Activated CD4-positive, alpha-beta T cell treated with anti-CD3 and anti-CD28 coated beads, Interleukin-2, amount 10 ng/mL, durations not matched to agents 24 days and 14 days (primary cell): ENCODE data around the gene KRTAP3-2. TPM values are rescaled to one million over a fixed set of nuclear protein-coding genes. Genes with fewer than 3 reads are reported as not detected.

Experiments used
- DNase-seq: peaks from one replicate; pipeline ENCODE4 v3.0.0; 2022
- H3K27ac Mint-ChIP-seq: one replicate; pipeline ENCODE4 v1.8.0; 2022; ENCODE audit warnings: mild to moderate bottlenecking, mixed read lengths
- H3K27me3 Mint-ChIP-seq: one replicate; pipeline ENCODE4 v1.8.0; 2022; ENCODE audit warnings: mixed read lengths
- H3K36me3 Mint-ChIP-seq: one replicate; pipeline ENCODE4 v1.8.0; 2022; ENCODE audit warnings: low read depth, mild to moderate bottlenecking, mixed read lengths
- H3K4me1 Mint-ChIP-seq: one replicate; pipeline ENCODE4 v1.8.0; 2021; ENCODE audit warnings: mixed read lengths
- H3K4me3 Mint-ChIP-seq: one replicate; pipeline ENCODE4 v1.8.0; 2022; ENCODE audit warnings: mild to moderate bottlenecking, moderate library complexity, mixed read lengths
- H3K9me3 Mint-ChIP-seq: one replicate; pipeline ENCODE4 v1.8.0; 2021; ENCODE audit warnings: mixed read lengths
- intact Hi-C: fragments of 100-400 bp; cut with micrococcal nuclease; formaldehyde crosslinking; loops from one replicate; pipeline ENCODE4 v1.15.1; 2023
- total RNA-seq: library from RNA; stranded (reverse); gene quantifications from 2 replicates; pipeline ENCODE4 v1.2.3, GENCODE V29; 2022

KRTAP3-2 gene
- total RNA-seq, 1 donor from 2014 or later = not detected

- H3K27ac Mint-ChIP-seq = no peak within 1 kb of the TSS
- no peak for DNase-seq
- H3K4me3 Mint-ChIP-seq = no peak within 1 kb of the TSS
- H3K4me1 Mint-ChIP-seq = no peaks in the 10 kb centered on the region
- intact Hi-C loops = no loop called here
- H3K36me3 Mint-ChIP-seq = no peaks in the 10 kb centered on the region
- peaks cover 3% of the 10 kb centered on the region for H3K9me3 Mint-ChIP-seq
- peaks cover 17% of the 10 kb centered on the region for H3K27me3 Mint-ChIP-seq
Observed at GRCh38 chr17:40966848-40967247, 32.9 kb downstream of the KRTAP3-2 start, which contains the start of gene KRT39. Gene KRT39 (minus strand): TSS chr17:40966948. CDS start chr17:40966856, 92 bp downstream.

- Mint-ChIP-seq H3K27ac (no peak overlapping the region), H3K4me3 (no peak overlapping the region), H3K27me3 (peaks cover 12% of the 10 kb centered on the region), H3K9me3 (peaks cover 3% of the 10 kb centered on the region), H3K36me3 (no peaks in the 10 kb centered on the region), H3K4me1 (peaks cover 6% of the 10 kb centered on the region)
- no peak for DNase-seq
- intact Hi-C loops = no loop called here
Observed at GRCh38 chr17:40963838-40964237, 35.9 kb downstream of the KRTAP3-2 start.

GRCh38 chr17:40962059-40962561 lies 37.6 kb downstream of the KRTAP3-2 start:
- Mint-ChIP-seq H3K36me3 (no peaks in the 10 kb centered on the region), H3K27ac (no peak overlapping the region)

GRCh38 chr17:40961591-40961990 lies 38.1 kb downstream of the KRTAP3-2 start:
- H3K36me3 Mint-ChIP-seq = no peaks in the 10 kb centered on the region
- H3K27me3 Mint-ChIP-seq = peaks cover 9% of the 10 kb centered on the region
- intact Hi-C loops = no loop called here
- H3K4me3 Mint-ChIP-seq = no peak overlapping the region
- no peak overlapping the region for H3K27ac Mint-ChIP-seq
- DNase-seq = no peak
- peaks cover 6% of the 10 kb centered on the region for H3K4me1 Mint-ChIP-seq
- peaks cover 3% of the 10 kb centered on the region for H3K9me3 Mint-ChIP-seq

More at GRCh38 chr17:40962059-40962561, 37.6 kb downstream of the KRTAP3-2 start:
- intact Hi-C loops = no loop called here
- no peak overlapping the region for H3K4me3 Mint-ChIP-seq
- peaks cover 6% of the 10 kb centered on the region for H3K4me1 Mint-ChIP-seq
- DNase-seq = no peak
- H3K9me3 Mint-ChIP-seq = peaks cover 3% of the 10 kb centered on the region
- H3K27me3 Mint-ChIP-seq = peaks cover 9% of the 10 kb centered on the region

GRCh38 chr17:40960144-40960543 lies 39.6 kb downstream of the KRTAP3-2 start:
- intact Hi-C loops = no loop called here
- Mint-ChIP-seq H3K4me1 (peaks cover 6% of the 10 kb centered on the region), H3K27ac (no peak overlapping the region), H3K36me3 (no peaks in the 10 kb centered on the region), H3K27me3 (peaks cover 6% of the 10 kb centered on the region), H3K4me3 (no peak overlapping the region), H3K9me3 (peaks cover 3% of the 10 kb centered on the region)
- no peak for DNase-seq

- H3K27me3 Mint-ChIP-seq = peaks cover 7% of the 10 kb centered on the region
- H3K4me1 Mint-ChIP-seq = peaks cover 9% of the 10 kb centered on the region
- intact Hi-C loops = no loop called here
- no peak for DNase-seq
- H3K27ac Mint-ChIP-seq = no peak overlapping the region
- H3K9me3 Mint-ChIP-seq = no peaks in the 10 kb centered on the region
- H3K4me3 Mint-ChIP-seq = no peak overlapping the region
- H3K36me3 Mint-ChIP-seq = no peaks in the 10 kb centered on the region
Observed at GRCh38 chr17:40958086-40958953, 41.4 kb downstream of the KRTAP3-2 start.

- intact Hi-C loops = no loop called here
- no peak overlapping the region for H3K4me3 Mint-ChIP-seq
- H3K27ac Mint-ChIP-seq = no peak overlapping the region
- peaks cover 14% of the 10 kb centered on the region for H3K27me3 Mint-ChIP-seq
- no peak for DNase-seq
- H3K4me1 Mint-ChIP-seq = peaks cover 9% of the 10 kb centered on the region
- no peaks in the 10 kb centered on the region for H3K9me3 Mint-ChIP-seq
- no peaks in the 10 kb centered on the region for H3K36me3 Mint-ChIP-seq
Observed at GRCh38 chr17:40956401-40957254, 43.1 kb downstream of the KRTAP3-2 start.

- no peak overlapping the region for H3K4me3 Mint-ChIP-seq
- H3K36me3 Mint-ChIP-seq = no peaks in the 10 kb centered on the region
- intact Hi-C loops = no loop called here
- H3K4me1 Mint-ChIP-seq = peaks cover 4% of the 10 kb centered on the region
- no peak for DNase-seq
- H3K27ac Mint-ChIP-seq = no peak overlapping the region
- no peaks in the 10 kb centered on the region for H3K9me3 Mint-ChIP-seq
- H3K27me3 Mint-ChIP-seq = peaks cover 23% of the 10 kb centered on the region
Observed at GRCh38 chr17:40953881-40954280, 45.8 kb downstream of the KRTAP3-2 start.

- Mint-ChIP-seq H3K4me1 (peaks cover 4% of the 10 kb centered on the region), H3K27me3 (peaks cover 24% of the 10 kb centered on the region), H3K36me3 (no peaks in the 10 kb centered on the region), H3K9me3 (no peaks in the 10 kb centered on the region), H3K27ac (no peak overlapping the region), H3K4me3 (no peak overlapping the region)
- intact Hi-C loops = no loop called here
- no peak for DNase-seq
Observed at GRCh38 chr17:40952661-40953060, 47.0 kb downstream of the KRTAP3-2 start.

- DNase-seq = no peak
- Mint-ChIP-seq H3K36me3 (no peaks in the 10 kb centered on the region), H3K4me1 (peaks cover 4% of the 10 kb centered on the region), H3K27me3 (peaks cover 27% of the 10 kb centered on the region), H3K27ac (no peak overlapping the region), H3K4me3 (no peak overlapping the region), H3K9me3 (no peaks in the 10 kb centered on the region)
- intact Hi-C loops = no loop called here
Observed at GRCh38 chr17:40952154-40952553, 47.6 kb downstream of the KRTAP3-2 start.

GRCh38 chr17:40951011-40951622 lies 48.6 kb downstream of the KRTAP3-2 start:
- H3K27ac Mint-ChIP-seq = no peak overlapping the region
- DNase-seq = no peak
- peaks cover 31% of the 10 kb centered on the region for H3K27me3 Mint-ChIP-seq
- no peak overlapping the region for H3K4me3 Mint-ChIP-seq
- H3K36me3 Mint-ChIP-seq = no peaks in the 10 kb centered on the region
- no peaks in the 10 kb centered on the region for H3K9me3 Mint-ChIP-seq
- peaks cover 4% of the 10 kb centered on the region for H3K4me1 Mint-ChIP-seq
- intact Hi-C loops = no loop called here

- H3K4me3 Mint-ChIP-seq = no peak overlapping the region
- no peaks in the 10 kb centered on the region for H3K9me3 Mint-ChIP-seq
- peaks cover 4% of the 10 kb centered on the region for H3K4me1 Mint-ChIP-seq
- H3K27ac Mint-ChIP-seq = no peak overlapping the region
- H3K27me3 Mint-ChIP-seq = peaks cover 40% of the 10 kb centered on the region
- H3K36me3 Mint-ChIP-seq = no peaks in the 10 kb centered on the region
- no peak for DNase-seq
- intact Hi-C loops = no loop called here
Observed at GRCh38 chr17:40950176-40950575, 49.5 kb downstream of the KRTAP3-2 start.

GRCh38 chr17:40949418-40949817 lies 50.3 kb downstream of the KRTAP3-2 start:
- Mint-ChIP-seq H3K36me3 (no peaks in the 10 kb centered on the region), H3K4me1 (peaks cover 4% of the 10 kb centered on the region), H3K27me3 (peaks cover 43% of the 10 kb centered on the region)

More at GRCh38 chr17:40949418-40949817, 50.3 kb downstream of the KRTAP3-2 start:
- Mint-ChIP-seq H3K27ac (no peak overlapping the region), H3K4me3 (no peak overlapping the region), H3K9me3 (no peaks in the 10 kb centered on the region)
- intact Hi-C loops = no loop called here
- no peak for DNase-seq
